Measurements from ENCODE around the gene USP13.

DNA sequence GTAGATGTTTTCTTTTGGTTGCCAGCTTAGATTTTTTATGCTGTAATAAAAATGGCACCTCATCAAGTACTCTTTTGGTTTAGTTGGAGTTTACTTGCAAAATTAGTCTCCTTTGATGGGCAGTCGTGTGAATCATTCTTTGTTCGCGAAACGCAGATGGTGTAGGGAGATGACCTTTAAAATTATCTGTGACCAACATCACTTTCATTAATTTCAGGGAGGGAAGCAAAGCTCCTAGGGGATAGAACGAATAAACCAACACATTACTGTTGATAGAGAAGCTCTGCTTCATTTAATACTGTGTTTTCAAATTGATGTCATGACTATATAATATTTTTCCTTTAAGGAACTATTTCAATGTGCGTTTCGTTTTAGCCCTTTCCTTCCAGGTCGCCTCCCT lies 67.4 kb downstream of the USP13 start:
- TF ChIP-seq EP300 (IDR thresholded peaks at IDR 0.05; ENCODE audit: borderline replicate concordance) (no peak), TEAD4 (IDR thresholded peaks at IDR 0.05) (no peak), FOXM1 (IDR thresholded peaks at IDR 0.05; ENCODE audit: borderline replicate concordance, low read depth) (no peak), NFIC (IDR thresholded peaks at IDR 0.05) (no peak), EGR1 (IDR thresholded peaks at IDR 0.05) (no peak), RAD21 (IDR thresholded peaks at IDR 0.05; ENCODE audit: low read depth) (no peak), ZBTB7A (IDR thresholded peaks at IDR 0.05; ENCODE audit: low read depth) (no peak), TAF1 (IDR thresholded peaks at IDR 0.05; ENCODE audit: low read depth) (no peak)
- TF ChIP-seq, protein P1, sequence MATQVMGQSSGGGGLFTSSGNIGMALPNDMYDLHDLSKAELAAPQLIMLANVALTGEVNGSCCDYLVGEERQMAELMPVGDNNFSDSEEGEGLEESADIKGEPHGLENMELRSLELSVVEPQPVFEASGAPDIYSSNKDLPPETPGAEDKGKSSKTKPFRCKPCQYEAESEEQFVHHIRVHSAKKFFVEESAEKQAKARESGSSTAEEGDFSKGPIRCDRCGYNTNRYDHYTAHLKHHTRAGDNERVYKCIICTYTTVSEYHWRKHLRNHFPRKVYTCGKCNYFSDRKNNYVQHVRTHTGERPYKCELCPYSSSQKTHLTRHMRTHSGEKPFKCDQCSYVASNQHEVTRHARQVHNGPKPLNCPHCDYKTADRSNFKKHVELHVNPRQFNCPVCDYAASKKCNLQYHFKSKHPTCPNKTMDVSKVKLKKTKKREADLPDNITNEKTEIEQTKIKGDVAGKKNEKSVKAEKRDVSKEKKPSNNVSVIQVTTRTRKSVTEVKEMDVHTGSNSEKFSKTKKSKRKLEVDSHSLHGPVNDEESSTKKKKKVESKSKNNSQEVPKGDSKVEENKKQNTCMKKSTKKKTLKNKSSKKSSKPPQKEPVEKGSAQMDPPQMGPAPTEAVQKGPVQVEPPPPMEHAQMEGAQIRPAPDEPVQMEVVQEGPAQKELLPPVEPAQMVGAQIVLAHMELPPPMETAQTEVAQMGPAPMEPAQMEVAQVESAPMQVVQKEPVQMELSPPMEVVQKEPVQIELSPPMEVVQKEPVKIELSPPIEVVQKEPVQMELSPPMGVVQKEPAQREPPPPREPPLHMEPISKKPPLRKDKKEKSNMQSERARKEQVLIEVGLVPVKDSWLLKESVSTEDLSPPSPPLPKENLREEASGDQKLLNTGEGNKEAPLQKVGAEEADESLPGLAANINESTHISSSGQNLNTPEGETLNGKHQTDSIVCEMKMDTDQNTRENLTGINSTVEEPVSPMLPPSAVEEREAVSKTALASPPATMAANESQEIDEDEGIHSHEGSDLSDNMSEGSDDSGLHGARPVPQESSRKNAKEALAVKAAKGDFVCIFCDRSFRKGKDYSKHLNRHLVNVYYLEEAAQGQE (IDR thresholded peaks at IDR 0.05; ENCODE audit: low read depth), result no peak
- TF ChIP-seq, protein P2, sequence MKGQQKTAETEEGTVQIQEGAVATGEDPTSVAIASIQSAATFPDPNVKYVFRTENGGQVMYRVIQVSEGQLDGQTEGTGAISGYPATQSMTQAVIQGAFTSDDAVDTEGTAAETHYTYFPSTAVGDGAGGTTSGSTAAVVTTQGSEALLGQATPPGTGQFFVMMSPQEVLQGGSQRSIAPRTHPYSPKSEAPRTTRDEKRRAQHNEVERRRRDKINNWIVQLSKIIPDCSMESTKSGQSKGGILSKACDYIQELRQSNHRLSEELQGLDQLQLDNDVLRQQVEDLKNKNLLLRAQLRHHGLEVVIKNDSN (IDR thresholded peaks at IDR 0.05), result no peak
- TF ChIP-seq, protein P3, sequence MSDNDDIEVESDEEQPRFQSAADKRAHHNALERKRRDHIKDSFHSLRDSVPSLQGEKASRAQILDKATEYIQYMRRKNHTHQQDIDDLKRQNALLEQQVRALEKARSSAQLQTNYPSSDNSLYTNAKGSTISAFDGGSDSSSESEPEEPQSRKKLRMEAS (IDR thresholded peaks at IDR 0.05), result no peak

All from Ishikawa (cell line).